T47D (cell line): ENCODE results near the gene MCRIP2.
"Not testable (repeated sequence)": the region's sequence is repeated elsewhere in the genome, so short reads cannot be mapped to it uniquely, and the experiment has no call there.

Experiments
- DNase-seq, 2 experiments: peaks; one replicate each; pipeline versions ENCODE4 v3.0.0 to v3.0.0-alpha.2; 2011 to 2012; ENCODE audit warnings: low read depth in 1 of 2, low spot score in 1 of 2
- JUND ChIP-seq: IDR thresholded peaks from 2 replicates; pipeline ENCODE4 v1.6.1; 2012; ENCODE audit warnings: low read depth
- in situ Hi-C: cut with HindIII; loops from 2 replicates; pipeline ENCODE4 v1.10.0; 2016; ENCODE audit warnings: low sequenced_read_pairs, low pct_unique_long_range_greater_than_20kb

Gene MCRIP2

GRCh38 chr16:641326-642188, at the start of gene MCRIP2:
Gene MCRIP2 (plus strand): TSS chr16:641828. CDS start chr16:641992, 164 bp downstream.
- in situ Hi-C loops: no loop called here
- no peak for TF ChIP-seq JUND
- peak; percentile 92 to 95 for DNase-seq

GRCh38 chr16:591892-592517, 49.6 kb upstream of the MCRIP2 start:
- DNase-seq: peak in 1 of 2 experiments; percentile 75
- TF ChIP-seq JUND: no peak
- in situ Hi-C loops: no loop called here

- no peak for DNase-seq
- in situ Hi-C loops: no loop called here
- no peak for TF ChIP-seq JUND
These were observed 48.9 kb upstream of the MCRIP2 start for GRCh38 chr16:592518-593306.

GRCh38 chr16:593406-593805, 48.2 kb upstream of the MCRIP2 start:
- in situ Hi-C loops: no loop called here
- DNase-seq: peak; percentile 71 to 94
- TF ChIP-seq JUND: no peak; the same call in 1 of the 2 replicates

GRCh38 chr16:593807-594206, 47.8 kb upstream of the MCRIP2 start:
- TF ChIP-seq JUND: no peak
- DNase-seq: no peak
- in situ Hi-C loops: no loop called here

- TF ChIP-seq JUND: no peak
- DNase-seq: no peak
- in situ Hi-C loops: no loop called here
These were observed 46.5 kb upstream of the MCRIP2 start for GRCh38 chr16:595094-595528.

- DNase-seq: no peak
- in situ Hi-C loops: no loop called here
These were observed 45.5 kb upstream of the MCRIP2 start for GRCh38 chr16:595942-596735.

GRCh38 chr16:596736-597060, 44.9 kb upstream of the MCRIP2 start:
- TF ChIP-seq JUND: no peak
- DNase-seq: no peak
- in situ Hi-C loops: no loop called here

More at GRCh38 chr16:595942-596735, 45.5 kb upstream of the MCRIP2 start:
- TF ChIP-seq JUND: no peak

- in situ Hi-C loops, DNase-seq: not testable (repeated sequence)
These were observed 44.0 kb upstream of the MCRIP2 start for GRCh38 chr16:597655-598054.

- in situ Hi-C loops: no loop called here
- no peak for TF ChIP-seq JUND
These were observed 42.5 kb upstream of the MCRIP2 start for GRCh38 chr16:598823-599739.

GRCh38 chr16:600781-601180, 40.8 kb upstream of the MCRIP2 start:
- DNase-seq: no peak
- TF ChIP-seq JUND: no peak
- in situ Hi-C loops: no loop called here

More at GRCh38 chr16:598823-599739, 42.5 kb upstream of the MCRIP2 start:
- DNase-seq: no peak
